Hepatocyte (in vitro differentiated cells): Measurements from ENCODE around the gene SLC17A7.

Experiments
- CTCF ChIP-seq: fragments of 200-600 bp; sonication (generic); IDR thresholded peaks from 2 replicates; pipeline ENCODE4 v1.5.1; 2016; ENCODE audit warnings: antibody characterized with exemption, mild to moderate bottlenecking; ENCODE audit not compliant: poor library complexity
- EZH2 ChIP-seq: fragments of 200-600 bp; sonication (generic); IDR thresholded peaks from 2 replicates; pipeline ENCODE4 v1.6.1; 2016; ENCODE audit warnings: antibody characterized with exemption, mild to moderate bottlenecking, borderline replicate concordance

- no peak for TF ChIP-seq CTCF
- no peak for TF ChIP-seq EZH2
Measured at GRCh38 chr19:49461656-49462055, 20.3 kb upstream of the SLC17A7 start.
